ENCODE results near the gene MAML2. TPM values are rescaled to one million over a fixed set of nuclear protein-coding genes. Genes with fewer than 3 reads are reported as not detected.
A peak's percentile ranks its signal among the peaks of the same experiment; 100 is the strongest.

MAML2 gene
- total RNA-seq, 4 donors from 2014 or later: 19.0 to 36.4 (median 31.4) TPM

GRCh38 chr11:96315476-96315875 lies 27.5 kb downstream of the MAML2 start:
- Histone ChIP-seq H3K4me3 (replicated peaks in 1 of 3) (no peak overlapping the region), H3K27ac (peak overlapping the region in 1 of 3 donors; percentile 95), H3K27me3 (no peaks in the 10 kb centered on the region), H3K36me3 (no peaks in the 10 kb centered on the region), H3K4me1 (peaks cover 60 to 77% of the 10 kb centered on the region in 2 donors), H3K9me3 (no peaks in the 10 kb centered on the region)
- TF ChIP-seq POLR2A (IDR thresholded peaks at IDR 0.05): no peak
- TF ChIP-seq CTCF (IDR thresholded peaks at IDR 0.05): no peak
- intact Hi-C loops (cut with DNase I): no loop called here
- WGBS, 2 donors: 89 to 90% methylated on average over 1 of the region's 1 CpG
- DNase-seq: no peak

DNA sequence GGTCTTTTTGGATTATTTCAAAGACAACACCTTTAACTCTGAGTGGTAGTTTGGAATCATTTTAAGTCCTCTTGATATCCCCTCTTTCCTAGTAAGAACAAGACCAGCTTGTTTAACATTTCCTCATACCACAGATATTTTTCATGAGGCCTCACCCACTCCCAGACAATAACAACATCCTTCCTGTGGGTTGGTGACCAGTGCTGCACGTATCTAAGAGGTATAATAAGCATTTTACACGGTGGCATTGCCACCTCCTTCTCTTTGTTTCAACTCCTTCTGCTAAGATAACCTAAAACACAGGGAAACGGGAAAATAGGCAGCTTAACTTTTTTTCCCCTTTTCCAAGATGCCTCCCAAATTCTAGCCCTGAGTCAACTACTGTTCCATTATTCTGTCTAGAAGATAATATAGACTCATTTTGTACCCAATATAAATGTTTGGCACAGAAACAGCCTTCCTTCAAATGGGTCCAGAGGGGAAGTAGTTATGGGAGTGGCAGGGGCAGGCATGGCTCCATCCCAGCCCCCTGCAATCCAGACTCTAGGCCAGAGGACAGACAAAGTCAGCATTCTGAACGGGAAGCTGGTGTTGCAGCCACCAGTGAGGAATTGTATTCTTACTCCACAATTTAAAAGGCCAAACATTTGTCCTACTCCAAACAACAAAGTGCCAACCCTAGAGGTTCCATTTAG lies 28.5 kb downstream of the MAML2 start:
- 37 to 40% methylated on average over 4 of the region's 4 CpGs for WGBS, 2 donors
- intact Hi-C loops (cut with DNase I): no loop called here
- TF ChIP-seq CTCF (IDR thresholded peaks at IDR 0.05) (no peak), POLR2A (IDR thresholded peaks at IDR 0.05) (peak in 1 of 2 donors; percentile 25)
- Histone ChIP-seq H3K4me3 (replicated peaks in 1 of 3) (no peak overlapping the region), H3K36me3 (no peaks in the 10 kb centered on the region), H3K27me3 (no peaks in the 10 kb centered on the region), H3K27ac (peak overlapping the region; percentile 85 to 95 (median 95)), H3K9me3 (no peaks in the 10 kb centered on the region), H3K4me1 (peaks cover 60 to 73% of the 10 kb centered on the region in 2 donors)
- DNase-seq: peak in 1 of 2 donors; percentile 21

DNA sequence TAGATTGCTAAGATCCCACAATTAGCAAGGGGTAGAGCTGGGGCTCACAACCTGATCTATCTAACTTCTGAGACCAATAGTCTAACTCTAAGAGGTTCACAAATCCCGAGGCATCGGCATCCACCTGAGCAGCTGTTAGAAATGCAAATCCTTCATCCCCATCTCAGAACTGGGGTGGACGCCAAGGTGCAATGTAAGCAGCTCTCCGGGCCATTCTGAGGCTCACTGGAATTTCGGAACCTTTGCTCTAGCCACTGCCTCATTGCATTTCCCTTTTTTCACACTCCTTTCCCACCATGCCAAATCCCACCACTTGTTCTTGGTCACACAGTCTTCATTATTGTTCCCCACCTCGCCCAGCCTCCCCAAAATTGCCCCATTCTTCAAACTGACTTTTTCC lies 29.8 kb downstream of the MAML2 start:
- peak; percentile 82 to 90 for DNase-seq

GRCh38 chr11:96311120-96311568 lies 31.9 kb downstream of the MAML2 start:
- peak in 1 of 2 donors; percentile 13 for DNase-seq
- Histone ChIP-seq H3K9me3 (no peaks in the 10 kb centered on the region), H3K27ac (peak overlapping the region in 2 of 3 donors; percentile 64 to 95), H3K27me3 (no peaks in the 10 kb centered on the region), H3K36me3 (no peaks in the 10 kb centered on the region), H3K4me3 (replicated peaks in 1 of 3) (no peak overlapping the region), H3K4me1 (peaks cover 61 to 76% of the 10 kb centered on the region in 2 donors)
- TF ChIP-seq CTCF (IDR thresholded peaks at IDR 0.05): no peak
- peak in 1 of 2 donors; percentile 21 for TF ChIP-seq POLR2A (IDR thresholded peaks at IDR 0.05)
- intact Hi-C loops (cut with DNase I): no loop called here
- 59 to 79% methylated on average over 2 of the region's 2 CpGs for whole genome bisulfite sequencing, 2 donors

More for the DNA sequence above, 29.8 kb downstream of the MAML2 start:
- 38 to 55% methylated on average over 6 of the region's 6 CpGs for WGBS, 2 donors
- TF ChIP-seq POLR2A (IDR thresholded peaks at IDR 0.05): no peak
- no peak for TF ChIP-seq CTCF (IDR thresholded peaks at IDR 0.05)
- Histone ChIP-seq H3K4me1 (peaks cover 55 to 73% of the 10 kb centered on the region in 2 donors), H3K4me3 (replicated peaks in 1 of 3) (no peak overlapping the region), H3K9me3 (no peaks in the 10 kb centered on the region), H3K27me3 (no peaks in the 10 kb centered on the region), H3K36me3 (no peaks in the 10 kb centered on the region), H3K27ac (peak overlapping the region; percentile 85 to 95 (median 95))
- intact Hi-C loops (cut with DNase I): no loop called here

- Histone ChIP-seq H3K27ac (peak overlapping the region in 2 of 3 donors; percentile 64 to 95), H3K27me3 (no peaks in the 10 kb centered on the region), H3K4me3 (replicated peaks in 1 of 3) (no peak overlapping the region), H3K4me1 (peaks cover 64 to 79% of the 10 kb centered on the region in 2 donors), H3K9me3 (no peaks in the 10 kb centered on the region), H3K36me3 (no peaks in the 10 kb centered on the region)
- DNase-seq: no peak
- 81 to 82% methylated on average over 1 of the region's 1 CpG for WGBS, 2 donors
- intact Hi-C loops (cut with DNase I): no loop called here
- TF ChIP-seq CTCF (IDR thresholded peaks at IDR 0.05): no peak
- no peak for TF ChIP-seq POLR2A (IDR thresholded peaks at IDR 0.05)
Measured at GRCh38 chr11:96310236-96310635, 32.8 kb downstream of the MAML2 start.
